ENCODE data around the gene BRD3OS.

- TF ChIP-seq POLR2A (IDR thresholded peaks at IDR 0.05) (no peak), CTCF (IDR thresholded peaks at IDR 0.05) (no peak), POLR2AphosphoS5 (IDR thresholded peaks at IDR 0.05) (no peak)
These were observed 27.2 kb downstream of the BRD3OS start for GRCh38 chr9:134052491-134052890.

Data from upper lobe of left lung (tissue), 4 donors.